ENCODE results near the gene PML. TPM values are rescaled to one million over a fixed set of nuclear protein-coding genes. Genes with fewer than 3 reads are reported as not detected.
"Not testable (repeated sequence)": the region's sequence is repeated elsewhere in the genome, so short reads cannot be mapped to it uniquely, and the experiment has no call there.

Gene PML
- total RNA-seq, 2 experiments from 2014 or later, result 133 to 138 TPM

- H3K9me3 Mint-ChIP-seq, result no peaks in the 10 kb centered on the region
- CTCF ChIA-PET, result interaction anchor here (0.5 to 2.3 kb wide), 5 partner anchors 8 to 1725 kb away, joined by 3 to 12 read pairs (median 3); no protein-coding TSS in a partner anchor
- POLR2A ChIA-PET, result no interaction called here
These were observed 41.4 kb upstream of the PML start for GRCh38 chr15:73952913-73953750.

GRCh38 chr15:73954188-73955145 lies 40.0 kb upstream of the PML start:
- no peaks in the 10 kb centered on the region for H3K36me3 Mint-ChIP-seq (ENCODE audit: low read depth)
- no peaks in the 10 kb centered on the region for H3K27me3 Mint-ChIP-seq
- ChIA-PET CTCF (interaction anchor here (1.0 to 1.3 kb wide), 2 partner anchors 11 to 57 kb away, joined by 3 to 4 read pairs; no protein-coding TSS in a partner anchor), POLR2A (no interaction called here)
- no peak overlapping the region for H3K4me3 Mint-ChIP-seq
- H3K4me1 Mint-ChIP-seq, result peaks cover 44% of the 10 kb centered on the region
- DNase-seq, result no peak
- no peak overlapping the region for H3K27ac Mint-ChIP-seq
- no peaks in the 10 kb centered on the region for H3K9me3 Mint-ChIP-seq

More at GRCh38 chr15:73952913-73953750, 41.4 kb upstream of the PML start:
- Mint-ChIP-seq H3K27ac (no peak overlapping the region), H3K4me3 (no peak overlapping the region), H3K27me3 (no peaks in the 10 kb centered on the region), H3K36me3 (ENCODE audit: low read depth) (no peaks in the 10 kb centered on the region), H3K4me1 (peaks cover 31% of the 10 kb centered on the region)
- no peak for DNase-seq

DNA sequence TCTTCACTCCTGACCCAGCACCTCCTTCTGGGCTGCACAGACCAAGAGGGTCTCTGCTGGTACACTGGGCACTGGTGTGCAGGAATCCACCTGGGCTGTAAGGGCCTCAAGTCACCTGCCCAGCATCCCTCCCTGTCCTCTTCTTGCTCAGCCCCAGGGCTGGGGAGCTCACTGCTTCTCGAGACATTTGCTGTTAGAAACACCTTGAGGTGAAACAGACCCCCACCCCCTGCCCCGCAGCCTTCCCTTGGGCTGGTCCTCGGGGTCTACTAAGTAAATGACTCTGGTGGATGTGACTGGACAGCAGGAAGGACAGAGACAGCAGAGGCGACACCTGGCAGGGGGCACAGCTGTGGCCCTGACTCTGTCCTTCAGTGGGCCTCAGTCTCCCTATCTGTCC lies 39.2 kb upstream of the PML start:
- no peak overlapping the region for H3K27ac Mint-ChIP-seq
- no peak for DNase-seq
- ChIA-PET CTCF (no interaction called here), POLR2A (no interaction called here)
- H3K36me3 Mint-ChIP-seq (ENCODE audit: low read depth), result no peaks in the 10 kb centered on the region
- H3K4me1 Mint-ChIP-seq, result peaks cover 51% of the 10 kb centered on the region
- H3K9me3 Mint-ChIP-seq, result no peaks in the 10 kb centered on the region
- no peak overlapping the region for H3K4me3 Mint-ChIP-seq
- no peaks in the 10 kb centered on the region for H3K27me3 Mint-ChIP-seq

DNA sequence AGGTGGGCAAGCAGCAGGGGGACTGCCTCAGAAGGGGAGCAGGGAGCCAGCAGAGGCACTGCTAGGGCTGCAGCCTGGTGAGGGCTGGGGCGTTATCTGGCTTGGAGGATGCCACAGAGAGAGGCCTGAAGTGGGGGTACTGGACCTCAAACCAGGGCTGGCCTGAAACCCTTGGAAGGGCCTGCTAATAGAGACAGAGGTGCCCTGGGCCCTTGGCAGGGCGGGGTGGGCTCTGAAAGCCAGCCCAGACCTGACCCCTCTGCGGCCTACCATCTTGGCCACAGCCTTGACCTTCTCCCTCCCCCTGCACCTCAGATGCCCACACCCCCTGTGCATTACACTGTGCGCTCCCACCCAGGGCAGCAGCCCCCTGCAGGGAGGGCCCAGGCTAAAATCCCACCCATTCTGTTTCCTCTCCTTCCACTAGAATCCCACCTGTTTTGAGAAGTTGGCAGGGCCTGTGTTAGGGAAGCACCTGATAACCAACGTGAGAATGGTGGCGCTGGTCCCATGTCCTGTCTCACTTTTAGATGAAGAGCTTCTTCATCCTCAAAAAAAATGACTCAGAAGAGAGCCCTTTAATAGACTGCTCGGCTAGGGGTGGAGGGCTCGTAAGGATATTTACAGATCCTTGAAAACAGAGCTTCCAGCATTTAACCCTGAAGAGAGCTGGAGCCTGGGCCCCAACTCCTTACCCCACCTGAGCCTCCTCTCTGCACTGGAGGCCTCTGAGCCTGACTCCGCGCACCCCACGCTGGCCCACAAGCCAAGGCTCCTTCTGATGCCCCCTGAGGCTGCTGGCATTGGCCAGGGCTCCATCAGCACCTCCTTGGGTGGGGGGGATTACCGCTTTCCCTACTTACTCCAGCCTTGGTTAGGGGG lies 38.4 kb upstream of the PML start:
- Mint-ChIP-seq H3K4me1 (peaks cover 51% of the 10 kb centered on the region), H3K36me3 (ENCODE audit: low read depth) (no peaks in the 10 kb centered on the region), H3K27ac (no peak overlapping the region), H3K4me3 (no peak overlapping the region), H3K27me3 (no peaks in the 10 kb centered on the region), H3K9me3 (no peaks in the 10 kb centered on the region)
- ChIA-PET CTCF (interaction anchor here (1.9 to 2.1 kb wide), 2 partner anchors 10 to 17 kb away, joined by 7 to 8 read pairs; no protein-coding TSS in a partner anchor), POLR2A (no interaction called here)
- DNase-seq, result no peak

GRCh38 chr15:73956743-73957135 lies 37.8 kb upstream of the PML start:
- Mint-ChIP-seq H3K27me3 (no peaks in the 10 kb centered on the region), H3K4me3 (no peak overlapping the region), H3K27ac (no peak overlapping the region), H3K9me3 (no peaks in the 10 kb centered on the region), H3K36me3 (ENCODE audit: low read depth) (no peaks in the 10 kb centered on the region), H3K4me1 (peaks cover 47% of the 10 kb centered on the region)
- CTCF ChIA-PET, result interaction anchor here (1.9 to 2.1 kb wide), 2 partner anchors 10 to 16 kb away, joined by 7 to 8 read pairs; no protein-coding TSS in a partner anchor
- DNase-seq, result no peak
- POLR2A ChIA-PET, result interaction anchor here (1.3 kb wide), 1 partner anchor 40 kb away, joined by 4 read pairs; no protein-coding TSS in a partner anchor

DNA sequence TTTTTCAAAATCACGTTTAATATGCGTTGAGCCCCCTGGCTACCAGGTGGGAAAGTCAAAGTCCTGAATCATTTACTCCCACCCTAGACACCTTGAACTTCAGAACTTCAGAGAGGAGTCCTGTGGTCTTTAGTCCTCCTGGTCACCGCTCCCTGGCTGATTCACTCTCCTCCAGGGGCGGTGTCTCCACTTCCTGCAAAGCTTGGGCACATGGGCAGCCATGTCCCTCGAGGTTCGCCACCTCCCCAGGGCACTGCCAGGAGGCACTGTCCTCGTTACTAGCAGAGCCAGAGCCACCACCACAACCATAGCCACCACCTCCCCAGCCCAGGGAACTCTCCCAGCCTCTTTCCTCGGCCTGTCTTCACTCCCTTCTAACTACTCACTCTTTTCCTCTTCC lies 37.2 kb upstream of the PML start:
- H3K4me1 Mint-ChIP-seq, result peaks cover 44% of the 10 kb centered on the region
- H3K4me3 Mint-ChIP-seq, result no peak overlapping the region
- H3K27me3 Mint-ChIP-seq, result no peaks in the 10 kb centered on the region
- H3K36me3 Mint-ChIP-seq (ENCODE audit: low read depth), result no peaks in the 10 kb centered on the region
- ChIA-PET POLR2A (interaction anchor here (1.3 kb wide), 1 partner anchor 39 kb away, joined by 4 read pairs; no protein-coding TSS in a partner anchor), CTCF (interaction anchor here (1.9 to 2.1 kb wide), 2 partner anchors 9 to 16 kb away, joined by 7 to 8 read pairs; no protein-coding TSS in a partner anchor)
- H3K9me3 Mint-ChIP-seq, result no peaks in the 10 kb centered on the region
- DNase-seq, result no peak
- H3K27ac Mint-ChIP-seq, result no peak overlapping the region

DNA sequence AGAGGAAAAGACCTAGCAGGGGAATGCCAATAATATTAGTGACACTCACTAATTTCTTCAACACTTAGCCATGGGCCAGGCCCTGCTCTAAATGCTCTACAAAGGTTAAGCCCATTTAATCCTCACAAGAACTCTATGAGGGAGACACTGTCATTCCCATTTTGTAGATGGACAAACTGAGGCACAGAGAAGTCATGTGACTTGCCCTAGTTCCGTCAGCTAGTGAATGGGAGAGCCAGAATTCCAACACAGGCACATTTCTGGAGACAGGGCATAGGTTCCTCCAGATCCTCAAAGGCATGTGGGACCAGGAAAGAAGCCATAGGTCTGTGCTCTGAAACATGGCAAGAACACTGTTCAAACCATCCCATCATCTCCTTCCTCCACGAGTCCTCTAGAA lies 36.7 kb upstream of the PML start:
- H3K36me3 Mint-ChIP-seq (ENCODE audit: low read depth), result no peaks in the 10 kb centered on the region
- no peaks in the 10 kb centered on the region for H3K9me3 Mint-ChIP-seq
- H3K4me3 Mint-ChIP-seq, result no peak overlapping the region
- no peak for DNase-seq
- ChIA-PET CTCF (interaction anchor here (1.9 to 3.2 kb wide), 3 partner anchors 9 to 15 kb away, joined by 7 to 21 read pairs (median 8); no protein-coding TSS in a partner anchor), POLR2A (interaction anchor here (1.3 kb wide), 1 partner anchor 39 kb away, joined by 4 read pairs; no protein-coding TSS in a partner anchor)
- peaks cover 41% of the 10 kb centered on the region for H3K4me1 Mint-ChIP-seq
- peaks cover 3% of the 10 kb centered on the region for H3K27me3 Mint-ChIP-seq
- H3K27ac Mint-ChIP-seq, result no peak overlapping the region

GRCh38 chr15:73959012-73959581 lies 35.4 kb upstream of the PML start:
- POLR2A ChIA-PET, result interaction anchor here (0.8 to 1.6 kb wide), 9 partner anchors 9 to 89 kb away, joined by 3 to 7 read pairs (median 4); partner anchors contain the start of genes LOXL1 and PML
- peak; percentile 61 for DNase-seq
- peak overlapping the region; percentile 84 for H3K27ac Mint-ChIP-seq
- peaks cover 8% of the 10 kb centered on the region for H3K27me3 Mint-ChIP-seq
- peaks cover 41% of the 10 kb centered on the region for H3K4me1 Mint-ChIP-seq
- H3K9me3 Mint-ChIP-seq, result no peaks in the 10 kb centered on the region
- H3K4me3 Mint-ChIP-seq, result peak overlapping the region; percentile 30
- CTCF ChIA-PET, result interaction anchor here (0.7 to 3.7 kb wide), 20 partner anchors 8 to 1732 kb away, joined by 3 to 39 read pairs (median 4); partner anchors contain the start of genes LOXL1, STOML1 and TBC1D21
- H3K36me3 Mint-ChIP-seq (ENCODE audit: low read depth), result no peaks in the 10 kb centered on the region

DNA sequence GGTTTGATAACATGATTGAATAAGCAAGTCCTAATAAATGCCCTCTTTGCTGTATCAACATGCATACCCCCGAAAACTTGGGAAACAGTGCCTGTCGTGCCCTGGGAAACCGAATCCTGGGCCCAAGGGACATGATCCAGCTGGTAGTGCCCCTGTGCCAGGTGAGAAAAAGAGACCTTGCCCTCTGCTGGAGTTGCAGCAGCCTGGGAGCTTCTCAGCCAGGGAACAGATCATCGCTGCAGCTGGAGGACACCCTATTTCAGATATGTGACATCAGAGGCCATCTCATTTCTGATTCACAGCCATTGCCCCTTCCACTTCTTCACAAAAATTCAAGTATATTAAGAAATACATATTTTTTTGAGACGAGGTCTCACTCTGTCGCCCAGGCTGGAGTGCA lies 34.7 kb upstream of the PML start:
- peak overlapping the region; percentile 11 for H3K4me3 Mint-ChIP-seq
- DNase-seq, result no peak
- CTCF ChIA-PET, result interaction anchor here (1.0 to 3.7 kb wide), 18 partner anchors 8 to 89 kb away, joined by 3 to 39 read pairs (median 4); partner anchors contain the start of genes LOXL1, STOML1 and TBC1D21
- no peaks in the 10 kb centered on the region for H3K9me3 Mint-ChIP-seq
- H3K4me1 Mint-ChIP-seq, result peaks cover 43% of the 10 kb centered on the region
- POLR2A ChIA-PET, result interaction anchor here (0.8 to 1.6 kb wide), 8 partner anchors 10 to 46 kb away, joined by 3 to 7 read pairs (median 4); partner anchors contain the start of genes LOXL1 and PML
- no peaks in the 10 kb centered on the region for H3K36me3 Mint-ChIP-seq (ENCODE audit: low read depth)
- peaks cover 8% of the 10 kb centered on the region for H3K27me3 Mint-ChIP-seq
- H3K27ac Mint-ChIP-seq, result peak overlapping the region; percentile 84

DNA sequence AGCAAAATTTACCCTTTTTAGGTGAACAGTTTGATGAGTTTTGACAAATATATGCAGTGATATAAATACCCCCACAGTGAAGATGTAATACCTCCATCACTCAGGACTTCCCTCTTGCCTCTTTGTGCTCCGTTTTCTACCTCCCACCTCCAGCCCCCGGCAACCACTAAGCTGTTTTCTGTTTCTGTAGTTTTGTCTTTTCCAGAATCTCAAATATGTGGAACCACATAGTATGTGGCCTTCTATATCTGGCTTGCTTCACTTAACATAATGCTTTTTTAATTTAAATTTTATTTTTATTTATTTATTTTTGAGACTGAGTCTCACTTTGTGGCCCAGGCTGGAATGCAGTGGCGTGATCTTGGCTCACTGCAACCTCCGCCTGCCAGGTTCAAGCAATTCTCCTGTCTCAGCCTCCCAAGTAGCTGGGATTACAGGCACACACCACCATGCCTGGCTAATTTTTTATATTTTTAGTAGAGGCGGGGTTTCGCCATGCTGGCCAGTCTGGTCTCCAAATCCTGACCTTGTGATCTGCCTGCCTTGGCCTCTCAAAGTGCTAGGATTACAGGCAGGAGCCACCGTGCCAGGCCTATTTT lies 33.9 kb upstream of the PML start:
- peaks cover 51% of the 10 kb centered on the region for H3K4me1 Mint-ChIP-seq
- H3K27me3 Mint-ChIP-seq; H3K27ac Mint-ChIP-seq; H3K4me3 Mint-ChIP-seq; DNase-seq; H3K9me3 Mint-ChIP-seq; H3K36me3 Mint-ChIP-seq (ENCODE audit: low read depth): not testable (repeated sequence)
- POLR2A ChIA-PET, result interaction anchor here (0.8 kb wide), 1 partner anchor 87 kb away, joined by 3 read pairs; no protein-coding TSS in a partner anchor
- CTCF ChIA-PET, result interaction anchor here (0.6 to 3.7 kb wide), 11 partner anchors 8 to 88 kb away, joined by 3 to 39 read pairs (median 7); partner anchors contain the start of gene TBC1D21

- Mint-ChIP-seq H3K27ac (no peak overlapping the region), H3K4me3 (no peak overlapping the region), H3K27me3 (peaks cover 8% of the 10 kb centered on the region), H3K4me1 (peaks cover 51% of the 10 kb centered on the region), H3K9me3 (no peaks in the 10 kb centered on the region), H3K36me3 (ENCODE audit: low read depth) (no peaks in the 10 kb centered on the region)
- CTCF ChIA-PET, result interaction anchor here (3.7 to 4.7 kb wide), 3 partner anchors 9 to 11 kb away, joined by 33 to 62 read pairs (median 39); no protein-coding TSS in a partner anchor
- no peak for DNase-seq
- POLR2A ChIA-PET, result no interaction called here
These were observed 32.1 kb upstream of the PML start for GRCh38 chr15:73962433-73962832.
